ENCODE measurements around the gene TMEM198. TPM values are rescaled to one million over a fixed set of nuclear protein-coding genes. Genes with fewer than 3 reads are reported as not detected.

Gene TMEM198
- total and polyA plus RNA-seq, 2 of the 4 experiments (the other 2 are of a cell fraction): 0.18 to 2.2 TPM

GRCh38 chr2:219502618-219503017 is 41.2 kb upstream of the TMEM198 start:
- H3K79me1 ChIP-seq (ENCODE audit: low read depth in 1 of 2, low read length in 2 of 2): peaks cover 18 to 32% of the 10 kb centered on the region in 2 experiments
- no peak overlapping the region for H3K4me2 ChIP-seq (ENCODE audit: low read depth, low read length)
- no peak for TF ChIP-seq RCOR1 (IDR thresholded peaks at IDR 0.05; ENCODE audit: insufficient replicate concordance, low read length)
- H3K27ac ChIP-seq (ENCODE audit: insufficient read depth, low read length): no peak overlapping the region
- ATAC-seq (ENCODE audit: low read depth) (no peak), DNase-seq (no peak)
- peaks cover 12% of the 10 kb centered on the region for H3K9me1 ChIP-seq (ENCODE audit: insufficient read depth, low read length)
- BruUV-seq (replicated peaks): no TSS peak
- intact Hi-C loops (cut with micrococcal nuclease): no loop called here
- no peak overlapping the region for H2AK5ac ChIP-seq (ENCODE audit: low read depth, low read length)
- CTCF ChIA-PET: interaction anchor here (0.6 kb wide), 1 partner anchor 325 kb away, joined by 3 read pairs; no protein-coding TSS in a partner anchor
- H3K36me3 ChIP-seq (ENCODE audit: control insufficient read depth, insufficient read depth, low read length): peaks cover 44% of the 10 kb centered on the region
- H2BK15ac ChIP-seq (ENCODE audit: low read depth, low read length): no peak overlapping the region
- no peak overlapping the region for H3K18ac ChIP-seq (ENCODE audit: low read depth, low read length)
- H3K9me3 ChIP-seq (ENCODE audit: control insufficient read depth, insufficient read depth, low read length): no peaks in the 10 kb centered on the region
- no peak overlapping the region for H2BK120ac ChIP-seq (ENCODE audit: low read depth, low read length)
- no peak overlapping the region for H4K91ac ChIP-seq (ENCODE audit: insufficient read depth, low read depth, low read length)
- no peak overlapping the region for H3K9ac ChIP-seq (ENCODE audit: low read depth, low read length)
- H2AK9ac ChIP-seq (replicated peaks; ENCODE audit: low read depth, low read length, poor library complexity): no peak overlapping the region
- peaks cover 9% of the 10 kb centered on the region for H3K4me1 ChIP-seq (ENCODE audit: control insufficient read depth, insufficient read depth, low read length)
- H3K4me3 ChIP-seq (ENCODE audit: insufficient read depth, low read depth, low read length): no peak overlapping the region
- no peak overlapping the region for H2BK20ac ChIP-seq (ENCODE audit: low read depth, low read length)
- no peak overlapping the region for H2BK5ac ChIP-seq (ENCODE audit: low read depth, low read length, poor library complexity, severe bottlenecking)
- no peaks in the 10 kb centered on the region for H4K20me1 ChIP-seq (ENCODE audit: insufficient read depth, low read length)
- no peak overlapping the region for H3K4ac ChIP-seq (ENCODE audit: low read depth, low read length)
- no peak overlapping the region for H3K56ac ChIP-seq (ENCODE audit: extremely low read depth, insufficient read depth, low read length)
- H4K5ac ChIP-seq (ENCODE audit: low read depth, low read length): no peak overlapping the region
- dilution Hi-C loops (cut with HindIII; ENCODE audit: low sequenced_read_pairs, unreplicated experiment): no loop called here
- no peak overlapping the region for H3K14ac ChIP-seq (replicated peaks; ENCODE audit: low read depth, low read length)
- H2AFZ ChIP-seq (replicated peaks; ENCODE audit: low read length, poor library complexity): no peak overlapping the region
- POLR2A ChIA-PET (ENCODE audit: unreplicated experiment): no interaction called here
- H3K27me3 ChIP-seq (ENCODE audit: control insufficient read depth, insufficient read depth, low read length): no peaks in the 10 kb centered on the region
- in situ Hi-C loops (cut with MboI; ENCODE audit: low sequenced_read_pairs): no loop called here
- no peak overlapping the region for H3K23ac ChIP-seq (ENCODE audit: low read depth, low read length)
- H4K8ac ChIP-seq (ENCODE audit: low read depth in 2 of 2, low read length in 2 of 2): no peak overlapping the region

All from IMR-90 (cell line).